Neuronal stem cell (in vitro differentiated cells): ENCODE data around the gene GATAD1. TPM values are rescaled to one million over a fixed set of nuclear protein-coding genes. Genes with fewer than 3 reads are reported as not detected.

ENCODE experiments used
- DNase-seq: peaks from one replicate; pipeline ENCODE4 v3.0.0-alpha.2; 2013; ENCODE audit warnings: low spot score
- H2AFZ ChIP-seq: one replicate; pipeline ENCODE4 v1.6.1; 2013; ENCODE audit warnings: mild to moderate bottlenecking, low read length, inconsistent platforms
- H2AK5ac ChIP-seq: 2 replicates; pipeline ENCODE4 v1.6.1; 2013; ENCODE audit warnings: low read depth, mild to moderate bottlenecking, inconsistent platforms, low read length, moderate library complexity, mixed read lengths
- H2BK120ac ChIP-seq: 2 replicates; pipeline ENCODE4 v1.6.1; 2013; ENCODE audit warnings: low read depth, mild to moderate bottlenecking, inconsistent platforms, low read length, moderate library complexity, mixed read lengths
- H2BK12ac ChIP-seq: one replicate; pipeline ENCODE4 v1.6.1; 2013; ENCODE audit warnings: low read length, inconsistent platforms
- H2BK15ac ChIP-seq: 2 replicates; pipeline ENCODE4 v1.6.1; 2013; ENCODE audit warnings: mild to moderate bottlenecking, low read length, inconsistent platforms, mixed read lengths
- H2BK5ac ChIP-seq: one replicate; pipeline ENCODE4 v1.6.1; 2013; ENCODE audit warnings: inconsistent platforms, mild to moderate bottlenecking, low read length, moderate library complexity
- H3K14ac ChIP-seq: one replicate; pipeline ENCODE4 v1.6.1; 2013; ENCODE audit warnings: low read length, inconsistent platforms
- H3K18ac ChIP-seq: 2 replicates; pipeline ENCODE4 v1.6.1; 2013; ENCODE audit warnings: low read length, inconsistent platforms
- H3K23ac ChIP-seq: 2 replicates; pipeline ENCODE4 v1.6.1; 2013; ENCODE audit warnings: low read depth, mild to moderate bottlenecking, mixed read lengths, low read length, inconsistent platforms; ENCODE audit not compliant: poor library complexity
- H3K27ac ChIP-seq: replicated peaks from 3 replicates; pipeline ENCODE4 v1.5.1; 2013; ENCODE audit warnings: low read length, inconsistent platforms
- H3K27me3 ChIP-seq, 3 experiments: 2 replicates each; pipeline ENCODE4 v1.6.1; 2013; ENCODE audit warnings: low read length in 3 of 3, mild to moderate bottlenecking in 2 of 3, inconsistent platforms in 1 of 3, low read depth in 1 of 3, mixed read lengths in 1 of 3, moderate library complexity in 1 of 3; ENCODE audit not compliant: control insufficient read depth in 3 of 3, insufficient read depth in 3 of 3
- H3K36me3 ChIP-seq, 2 donors: replicated peaks in 1 of 2; 2 replicates each; pipeline ENCODE4 v1.6.1; 2013; ENCODE audit warnings: low read length in 2 of 2; ENCODE audit not compliant: control insufficient read depth in 2 of 2, insufficient read depth in 2 of 2
- H3K4ac ChIP-seq: 2 replicates; pipeline ENCODE4 v1.6.1; 2013; ENCODE audit warnings: inconsistent platforms, mild to moderate bottlenecking, low read length, moderate library complexity
- H3K4me1 ChIP-seq, 2 donors: 1 replicate in 1 of 2; 2 replicates in 1 of 2; pipeline ENCODE4 v1.6.1; 2013; ENCODE audit warnings: low read length in 2 of 2, low read depth in 1 of 2; ENCODE audit not compliant: control insufficient read depth in 2 of 2, insufficient read depth in 1 of 2
- H3K4me2 ChIP-seq: one replicate; pipeline ENCODE4 v1.6.1; 2013; ENCODE audit warnings: mild to moderate bottlenecking, low read length, inconsistent platforms; ENCODE audit not compliant: insufficient read depth, poor library complexity, severe bottlenecking
- H3K4me3 ChIP-seq, 2 donors: 2 replicates each; pipeline ENCODE4 v1.5.1; 2013; ENCODE audit warnings: low read length in 2 of 2, mild to moderate bottlenecking in 2 of 2, inconsistent platforms in 1 of 2, moderate library complexity in 1 of 2
- H3K79me1 ChIP-seq: one replicate; pipeline ENCODE4 v1.6.1; 2013; ENCODE audit warnings: low read depth, mild to moderate bottlenecking, inconsistent platforms, low read length, moderate library complexity
- H3K9ac ChIP-seq: one replicate; pipeline ENCODE4 v1.6.1; 2013; ENCODE audit warnings: mild to moderate bottlenecking, low read depth, low read length, inconsistent platforms; ENCODE audit not compliant: poor library complexity
- H3K9me3 ChIP-seq, 2 donors: replicated peaks in 1 of 2; 2 replicates each; pipeline versions ENCODE3 to v1.6.1; 2013; ENCODE audit warnings: low read length in 2 of 2, mild to moderate bottlenecking in 2 of 2, inconsistent platforms in 1 of 2, low read depth in 1 of 2, mixed read lengths in 1 of 2, moderate library complexity in 1 of 2; ENCODE audit not compliant: control insufficient read depth in 2 of 2, insufficient read depth in 1 of 2
- H4K8ac ChIP-seq: one replicate; pipeline ENCODE4 v1.6.1; 2013; ENCODE audit warnings: low read depth, mild to moderate bottlenecking, inconsistent platforms, low read length, moderate library complexity
- H4K91ac ChIP-seq: one replicate; pipeline ENCODE4 v1.6.1; 2013; ENCODE audit warnings: low read length, low read depth, mild to moderate bottlenecking, inconsistent platforms; ENCODE audit not compliant: poor library complexity
- WGBS, 2 donors: extraction: QIAGEN DNeasy Blood & Tissue Kit; methylation state at CpG; one replicate each; pipeline ENCODE4 v1.1.7; 2013; ENCODE audit warnings: missing lambda C conversion rate in 2 of 2, mixed read lengths in 1 of 2; ENCODE audit not compliant: insufficient read length in 2 of 2, insufficient replicate concordance in 1 of 2; ENCODE audit errors: extremely low coverage in 2 of 2; 5-methylcytosine and 5-hydroxymethylcytosine counted together
- polyA plus RNA-seq, 2 experiments: library from polyadenylated mRNA; stranded (reverse); fragments of 200-250 nt; gene quantifications; one replicate each; pipeline ENCODE4 v1.2.3, GENCODE V29; 2013

GATAD1 gene, protein sequence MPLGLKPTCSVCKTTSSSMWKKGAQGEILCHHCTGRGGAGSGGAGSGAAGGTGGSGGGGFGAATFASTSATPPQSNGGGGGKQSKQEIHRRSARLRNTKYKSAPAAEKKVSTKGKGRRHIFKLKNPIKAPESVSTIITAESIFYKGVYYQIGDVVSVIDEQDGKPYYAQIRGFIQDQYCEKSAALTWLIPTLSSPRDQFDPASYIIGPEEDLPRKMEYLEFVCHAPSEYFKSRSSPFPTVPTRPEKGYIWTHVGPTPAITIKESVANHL
- 41.4 TPM for polyA plus RNA-seq (2013, experiment 1 of 2)
- polyA plus RNA-seq (2013, experiment 2 of 2): 44.8 TPM

- Histone ChIP-seq H2BK15ac (peak within 1 kb of the TSS; percentile 83), H3K18ac (peak within 1 kb of the TSS; percentile 96), H3K27me3 (peaks cover 0 to 4% (median 0%) of the 10 kb centered on the region in 3 experiments), H3K9me3 (no peaks in the 10 kb centered on the region), H3K36me3 (peaks cover 19 to 41% of the 10 kb centered on the region in 2 donors), H4K91ac (no peak within 1 kb of the TSS), H3K79me1 (no peaks in the 10 kb centered on the region), H3K4me3 (peak within 1 kb of the TSS; percentile 97 to 100), H3K9ac (peak within 1 kb of the TSS; percentile 98), H2AK5ac (peak within 1 kb of the TSS; percentile 52), H4K8ac (no peak within 1 kb of the TSS), H3K23ac (peak within 1 kb of the TSS; percentile 95), H2BK5ac (no peak within 1 kb of the TSS), H3K4ac (no peak within 1 kb of the TSS), H3K14ac (peak within 1 kb of the TSS; percentile 97), H3K27ac (peak within 1 kb of the TSS; percentile 55), H2BK120ac (no peak within 1 kb of the TSS), H2AFZ (peak within 1 kb of the TSS; percentile 99), H2BK12ac (no peak within 1 kb of the TSS), H3K4me1 (peaks cover 0 to 2% of the 10 kb centered on the region in 2 donors), H3K4me2 (peak within 1 kb of the TSS; percentile 56)
- no CpG with 5 or more reads among the region's 87 CpGs for WGBS, 2 donors
- peak; percentile 87 for DNase-seq
Measured at GRCh38 chr7:92447345-92448204, at the start of gene GATAD1. GATAD1 (plus strand) TSS chr7:92447482; CDS start chr7:92447730, 248 bp downstream.

DNA sequence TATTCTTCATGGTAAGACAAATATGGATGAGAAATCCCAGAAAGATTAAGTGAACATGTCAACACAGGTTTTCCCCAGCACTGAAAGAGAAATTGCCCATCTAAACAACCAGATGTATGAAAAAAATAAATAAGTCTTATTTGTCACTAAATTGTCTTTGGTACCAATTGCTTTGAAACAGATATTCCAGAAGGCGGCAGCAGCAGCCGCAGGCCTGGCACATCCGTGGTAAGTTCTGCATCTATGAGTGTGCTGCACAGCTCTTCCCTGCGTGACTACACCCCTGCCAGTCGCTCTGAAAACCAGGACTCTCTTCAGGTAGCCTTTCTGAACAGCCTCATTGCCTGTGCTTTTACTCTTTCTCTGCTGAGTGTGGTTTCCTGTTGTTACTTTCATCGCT, 49.7 kb upstream of the GATAD1 start:
- Histone ChIP-seq H2BK120ac (no peak overlapping the region), H3K18ac (no peak overlapping the region), H3K23ac (no peak overlapping the region), H3K14ac (no peak overlapping the region), H2BK15ac (no peak overlapping the region), H2BK12ac (no peak overlapping the region), H3K27me3 (no peaks in the 10 kb centered on the region), H4K91ac (no peak overlapping the region), H3K4me3 (no peak overlapping the region), H2BK5ac (no peak overlapping the region), H3K9ac (no peak overlapping the region), H2AK5ac (no peak overlapping the region), H3K4me2 (no peak overlapping the region), H3K4ac (no peak overlapping the region), H3K9me3 (no peaks in the 10 kb centered on the region), H3K27ac (no peak overlapping the region), H3K79me1 (no peaks in the 10 kb centered on the region), H4K8ac (no peak overlapping the region), H3K36me3 (peaks cover 16 to 59% of the 10 kb centered on the region in 2 donors), H2AFZ (no peak overlapping the region), H3K4me1 (no peaks in the 10 kb centered on the region)
- WGBS, 2 donors: no CpG with 5 or more reads among the region's 6 CpGs
- DNase-seq: no peak

DNA sequence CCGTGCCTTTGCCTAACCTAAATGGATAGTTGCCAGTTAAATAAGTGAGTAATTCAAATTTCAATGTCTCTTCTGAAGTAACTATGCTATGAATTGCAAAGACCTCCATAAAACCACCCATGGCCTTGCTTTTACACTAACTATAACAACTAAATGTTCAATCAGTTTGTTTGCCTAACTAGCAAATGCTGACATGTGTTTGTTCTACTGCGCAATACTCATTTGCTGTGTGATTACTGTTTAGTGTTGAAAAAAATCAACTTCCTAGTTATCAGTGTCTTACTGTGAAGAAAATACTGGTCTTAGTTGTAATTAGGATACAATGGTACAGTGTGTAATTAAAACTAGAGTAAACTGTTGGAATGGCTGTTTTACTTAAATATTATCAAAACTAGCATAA, 47.3 kb upstream of the GATAD1 start:
- no peak overlapping the region for H2AK5ac ChIP-seq
- H3K4me2 ChIP-seq: no peak overlapping the region
- H3K14ac ChIP-seq: no peak overlapping the region
- H2AFZ ChIP-seq: no peak overlapping the region
- no peak overlapping the region for H3K27ac ChIP-seq
- no peak overlapping the region for H4K91ac ChIP-seq
- no peak overlapping the region for H3K23ac ChIP-seq
- no peak overlapping the region for H4K8ac ChIP-seq
- no peaks in the 10 kb centered on the region for H3K27me3 ChIP-seq
- no peak for DNase-seq
- no peak overlapping the region for H3K4ac ChIP-seq
- H2BK120ac ChIP-seq: no peak overlapping the region
- no peaks in the 10 kb centered on the region for H3K79me1 ChIP-seq
- no peak overlapping the region for H2BK12ac ChIP-seq
- no peak overlapping the region for H3K18ac ChIP-seq
- H3K36me3 ChIP-seq: peaks cover 16 to 59% of the 10 kb centered on the region in 2 donors
- no peak overlapping the region for H3K4me3 ChIP-seq
- H3K9me3 ChIP-seq: no peaks in the 10 kb centered on the region
- H3K4me1 ChIP-seq: peaks cover 0 to 8% of the 10 kb centered on the region in 2 donors
- H3K9ac ChIP-seq: no peak overlapping the region
- no peak overlapping the region for H2BK15ac ChIP-seq
- H2BK5ac ChIP-seq: no peak overlapping the region
- WGBS, 2 donors: no CpG with 5 or more reads among the region's 2 CpGs
